ENCODE data around the gene UNC5CL.

- no peak for TF ChIP-seq CTCF (IDR thresholded peaks at IDR 0.05)
- no peak for TF ChIP-seq POLR2A (IDR thresholded peaks at IDR 0.05)
- no peak for TF ChIP-seq POLR2AphosphoS5 (IDR thresholded peaks at IDR 0.05)
Observed at GRCh38 chr6:41021832-41022231, 17.2 kb downstream of the UNC5CL start.
